Calu3 (cell line): ENCODE results near the gene SMC1A. TPM values are rescaled to one million over a fixed set of nuclear protein-coding genes. Genes with fewer than 3 reads are reported as not detected.

Experiments used
- BruUV-seq: library from RNA; stranded (reverse); fragments of 400-500 nt; replicated peaks from 2 replicates; lab custom pipeline; 2021; lab: Mats Ljungman, UMichigan
- CTCF ChIA-PET: fragments of 300-600 bp; sonication (Branson Sonifier 250); formaldehyde crosslinking; loops from one replicate; lab custom pipeline; 2022; ENCODE audit warnings: antibody characterized with exemption; lab: Charles Lee
- DNase-seq: peaks from one replicate; pipeline ENCODE4 v3.0.0; 2022
- H3K27ac Mint-ChIP-seq: one replicate; pipeline ENCODE4 v1.8.0; 2022; ENCODE audit warnings: mixed read lengths; ENCODE audit not compliant: unreplicated experiment
- H3K27me3 Mint-ChIP-seq: one replicate; pipeline ENCODE4 v1.8.0; 2022; ENCODE audit warnings: mixed read lengths; ENCODE audit not compliant: unreplicated experiment
- H3K36me3 Mint-ChIP-seq: one replicate; pipeline ENCODE4 v1.8.0; 2022; ENCODE audit warnings: mild to moderate bottlenecking, moderate library complexity, mixed read lengths; ENCODE audit not compliant: insufficient read depth, unreplicated experiment
- H3K4me1 Mint-ChIP-seq: one replicate; pipeline ENCODE4 v1.8.0; 2022; ENCODE audit warnings: mild to moderate bottlenecking, low read depth, mixed read lengths; ENCODE audit not compliant: unreplicated experiment
- H3K4me3 Mint-ChIP-seq: one replicate; pipeline ENCODE4 v1.8.0; 2022; ENCODE audit warnings: mild to moderate bottlenecking, low read depth, moderate library complexity, mixed read lengths; ENCODE audit not compliant: unreplicated experiment
- H3K9me3 Mint-ChIP-seq: one replicate; pipeline ENCODE4 v1.8.0; 2022; ENCODE audit warnings: low read depth, mixed read lengths; ENCODE audit not compliant: unreplicated experiment
- intact Hi-C: fragments of 100-400 bp; cut with micrococcal nuclease; formaldehyde crosslinking; loops from one replicate; pipeline ENCODE4 v1.10.0; 2022; ENCODE audit not compliant: unreplicated experiment
- microRNA-seq: library from miRNA; unstranded; fragments of <30 nt; microRNA quantifications from one replicate; pipeline ENCODE4 v1.2.0, GENCODE V29; 2022
- total RNA-seq: library from RNA; stranded (reverse); gene quantifications from 2 replicates; pipeline ENCODE4 v1.2.3, GENCODE V29; 2022
- TF ChIP-seq, protein P1 (sequence below): fragments of 200-600 bp; IDR thresholded peaks from one replicate; pipeline ENCODE4 v1.8.0; 2022; ENCODE audit warnings: antibody characterized with exemption; ENCODE audit not compliant: unreplicated experiment

The SMC1A gene
- total RNA-seq, 1 experiment from 2014 or later: 100 TPM

DNA sequence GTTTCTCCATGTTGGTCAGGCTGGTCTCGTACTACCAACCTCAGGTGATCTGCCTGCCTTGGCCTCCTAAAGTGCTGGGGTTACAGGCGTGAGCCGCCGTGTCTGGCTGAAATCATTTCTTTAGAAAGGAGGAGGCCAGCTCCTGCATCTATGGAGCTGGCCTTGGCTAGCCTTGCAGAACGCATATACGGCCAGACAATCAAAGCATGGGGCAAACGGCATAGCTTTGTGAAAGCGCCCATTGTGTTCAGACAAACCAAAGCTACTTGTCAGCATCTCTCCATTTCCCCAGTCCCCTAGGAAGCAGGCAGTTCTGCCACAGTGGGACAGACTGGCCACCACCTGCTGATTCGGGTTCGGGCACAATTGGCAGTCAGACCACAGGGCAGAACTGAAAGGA, 92.1 kb downstream of the SMC1A start:
- CTCF ChIA-PET: interaction anchor here (2.8 kb wide), 1 partner anchor 12 kb away, joined by 9 read pairs; no protein-coding TSS in a partner anchor
- no TSS peak for BruUV-seq
- H3K4me3 Mint-ChIP-seq: no peak overlapping the region
- no peak for DNase-seq
- no peaks in the 10 kb centered on the region for H3K4me1 Mint-ChIP-seq
- no peaks in the 10 kb centered on the region for H3K36me3 Mint-ChIP-seq
- peaks cover 88% of the 10 kb centered on the region for H3K27me3 Mint-ChIP-seq
- intact Hi-C loops: loop anchor here (2.0 kb wide), 1 partner anchor 14 kb away; no protein-coding TSS in a partner anchor
- no peaks in the 10 kb centered on the region for H3K9me3 Mint-ChIP-seq
- TF ChIP-seq, protein P1, sequence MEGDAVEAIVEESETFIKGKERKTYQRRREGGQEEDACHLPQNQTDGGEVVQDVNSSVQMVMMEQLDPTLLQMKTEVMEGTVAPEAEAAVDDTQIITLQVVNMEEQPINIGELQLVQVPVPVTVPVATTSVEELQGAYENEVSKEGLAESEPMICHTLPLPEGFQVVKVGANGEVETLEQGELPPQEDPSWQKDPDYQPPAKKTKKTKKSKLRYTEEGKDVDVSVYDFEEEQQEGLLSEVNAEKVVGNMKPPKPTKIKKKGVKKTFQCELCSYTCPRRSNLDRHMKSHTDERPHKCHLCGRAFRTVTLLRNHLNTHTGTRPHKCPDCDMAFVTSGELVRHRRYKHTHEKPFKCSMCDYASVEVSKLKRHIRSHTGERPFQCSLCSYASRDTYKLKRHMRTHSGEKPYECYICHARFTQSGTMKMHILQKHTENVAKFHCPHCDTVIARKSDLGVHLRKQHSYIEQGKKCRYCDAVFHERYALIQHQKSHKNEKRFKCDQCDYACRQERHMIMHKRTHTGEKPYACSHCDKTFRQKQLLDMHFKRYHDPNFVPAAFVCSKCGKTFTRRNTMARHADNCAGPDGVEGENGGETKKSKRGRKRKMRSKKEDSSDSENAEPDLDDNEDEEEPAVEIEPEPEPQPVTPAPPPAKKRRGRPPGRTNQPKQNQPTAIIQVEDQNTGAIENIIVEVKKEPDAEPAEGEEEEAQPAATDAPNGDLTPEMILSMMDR: no peak
- H3K27ac Mint-ChIP-seq: no peak overlapping the region

DNA sequence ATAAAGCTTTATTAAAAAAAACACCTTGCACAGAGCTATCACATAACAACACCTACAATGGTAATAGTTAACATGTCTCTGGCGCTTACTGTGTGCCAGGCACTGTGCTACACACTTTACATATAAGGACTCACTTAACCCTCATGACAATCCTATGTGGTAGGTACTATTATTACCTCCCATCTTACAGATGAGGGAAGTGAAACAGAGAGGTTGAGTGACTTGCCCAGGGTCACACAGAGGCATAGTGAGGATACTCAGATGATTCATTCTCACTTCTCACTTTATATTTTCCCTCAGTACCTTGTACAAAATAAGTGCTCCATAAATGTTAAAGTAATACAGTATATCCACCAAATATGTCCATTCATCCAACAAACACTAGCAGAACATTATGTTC, 97.7 kb downstream of the SMC1A start:
- DNase-seq: no peak
- Mint-ChIP-seq H3K27ac (no peak overlapping the region), H3K9me3 (no peaks in the 10 kb centered on the region), H3K27me3 (peaks cover 97% of the 10 kb centered on the region), H3K4me1 (peaks cover 10% of the 10 kb centered on the region), H3K4me3 (no peak overlapping the region), H3K36me3 (peaks cover 12% of the 10 kb centered on the region)
- CTCF ChIA-PET: no interaction called here
- intact Hi-C loops: no loop called here
- TF ChIP-seq, protein P1: no peak
- BruUV-seq: no TSS peak

Small RNA genes lying within 50 kb of the gene (microRNA-seq; reads per million reads assigned to microRNA genes)
- gene MIR6857: 1.4 reads per million

Other genes with a start within 250 kb of the SMC1A start
- gene KDM5C, start 197.4 kb downstream of the SMC1A start, total RNA-seq: 91.6 and 98.4 TPM in 2 replicates
- gene IQSEC2, start 141.1 kb downstream of the SMC1A start, total RNA-seq: 14.1 and 15.2 TPM in 2 replicates
- 1.2 and 1.6 TPM in 2 replicates for gene RIBC1, start 219 bp upstream of the SMC1A start, total RNA-seq
- 125 and 127 TPM in 2 replicates for gene HSD17B10, start 11.7 kb upstream of the SMC1A start, total RNA-seq